Measurements from ENCODE around the gene AKR1D1.
"Not testable (repeated sequence)": the region's sequence is repeated elsewhere in the genome, so short reads cannot be mapped to it uniquely, and the experiment has no call there.

AKR1D1 gene

GRCh38 chr7:138074540-138074939 is 1.7 kb upstream of the AKR1D1 start:
- no peak for DNase-seq (ENCODE audit: low read depth)

GRCh38 chr7:138075350-138075749 is 909 bp upstream of the AKR1D1 start:
- no peak for DNase-seq (ENCODE audit: low read depth)

GRCh38 chr7:138075786-138076185 is 473 bp upstream of the AKR1D1 start:
- not testable (repeated sequence) for DNase-seq (ENCODE audit: low read depth)

GRCh38 chr7:138077809-138078208 is 1.6 kb downstream of the AKR1D1 start:
- no peak for DNase-seq (ENCODE audit: low read depth)

GRCh38 chr7:138079137-138079536 is 2.9 kb downstream of the AKR1D1 start:
- DNase-seq (ENCODE audit: low read depth) = no peak

GRCh38 chr7:138081868-138082267 is 5.6 kb downstream of the AKR1D1 start:
- no peak for DNase-seq (ENCODE audit: low read depth)

- DNase-seq (ENCODE audit: low read depth) = no peak
Observed at GRCh38 chr7:138083859-138084258, 7.6 kb downstream of the AKR1D1 start.

GRCh38 chr7:138086563-138087270 is 10.5 kb downstream of the AKR1D1 start:
- DNase-seq (ENCODE audit: low read depth) = no peak

GRCh38 chr7:138089080-138089901 is 13.0 kb downstream of the AKR1D1 start:
- peak; percentile 6 for DNase-seq (ENCODE audit: low read depth)

GRCh38 chr7:138091032-138091431 is 14.8 kb downstream of the AKR1D1 start:
- DNase-seq (ENCODE audit: low read depth) = no peak

- DNase-seq (ENCODE audit: low read depth) = not testable (repeated sequence)
Observed at GRCh38 chr7:138091840-138092239, 15.6 kb downstream of the AKR1D1 start.

GRCh38 chr7:138092486-138093028 is 16.3 kb downstream of the AKR1D1 start:
- DNase-seq (ENCODE audit: low read depth) = no peak

GRCh38 chr7:138095972-138096935 is 20.0 kb downstream of the AKR1D1 start:
- DNase-seq (ENCODE audit: low read depth) = no peak

GRCh38 chr7:138097064-138097741 is 20.9 kb downstream of the AKR1D1 start:
- peak; percentile 2 for DNase-seq (ENCODE audit: low read depth)

GRCh38 chr7:138099813-138100212 is 23.6 kb downstream of the AKR1D1 start:
- no peak for DNase-seq (ENCODE audit: low read depth)

GRCh38 chr7:138105221-138105620 is 29.0 kb downstream of the AKR1D1 start:
- no peak for DNase-seq (ENCODE audit: low read depth)

- DNase-seq (ENCODE audit: low read depth) = no peak
Observed at GRCh38 chr7:138115047-138115446, 38.8 kb downstream of the AKR1D1 start.

- DNase-seq (ENCODE audit: low read depth) = peak; percentile 4
Observed at GRCh38 chr7:138116141-138116540, 39.9 kb downstream of the AKR1D1 start.

GRCh38 chr7:138116892-138117291 is 40.6 kb downstream of the AKR1D1 start:
- no peak for DNase-seq (ENCODE audit: low read depth)

- no peak for DNase-seq (ENCODE audit: low read depth)
Observed at GRCh38 chr7:138120140-138120827, 44.0 kb downstream of the AKR1D1 start.

- no peak for DNase-seq (ENCODE audit: low read depth)
Observed at GRCh38 chr7:138122162-138122561, 45.9 kb downstream of the AKR1D1 start.

All from stromal cell of bone marrow (primary cell).